Neural progenitor cell (in vitro differentiated cells): Measurements from ENCODE around the gene ANKDD1B.

ENCODE experiments used
- CTCF ChIP-seq: fragments of 200-600 bp; sonication (generic); IDR thresholded peaks from 2 replicates; pipeline ENCODE4 v1.5.1; 2017; ENCODE audit warnings: antibody characterized with exemption, mild to moderate bottlenecking
- EZH2 ChIP-seq: fragments of 200-600 bp; sonication (generic); IDR thresholded peaks from 2 replicates; pipeline ENCODE4 v1.6.1; 2017; ENCODE audit warnings: antibody characterized with exemption, mild to moderate bottlenecking, moderate library complexity
- EZH2phosphoT487 ChIP-seq: fragments of 200-600 bp; sonication (generic); IDR thresholded peaks from 2 replicates; pipeline ENCODE4 v1.6.1; 2017; ENCODE audit warnings: antibody characterized with exemption

GRCh38 chr5:75681125-75681830 lies 70.0 kb downstream of the ANKDD1B start:
- peak; percentile 74 for TF ChIP-seq CTCF
- TF ChIP-seq EZH2phosphoT487 = no peak
- TF ChIP-seq EZH2 = no peak
